GM08714 (cell line): Measurements from ENCODE around the gene TCF21.

ENCODE experiments used
- H3K4me3 ChIP-seq: fragments of 200-500 bp; sonication (Bioruptor generic); 2 replicates; pipeline ENCODE4 v1.5.1; 2014; ENCODE audit warnings: mild to moderate bottlenecking, low read length, inconsistent platforms
- ZNF274 ChIP-seq: IDR thresholded peaks from 2 replicates; pipeline ENCODE4 v1.6.1; 2012; ENCODE audit warnings: mild to moderate bottlenecking, low read depth, low read length

Gene TCF21

GRCh38 chr6:133937909-133938308 lies 49.0 kb downstream of the TCF21 start:
- no peak for TF ChIP-seq ZNF274
- no peak overlapping the region for H3K4me3 ChIP-seq

GRCh38 chr6:133938533-133938932 lies 49.6 kb downstream of the TCF21 start:
- no peak for TF ChIP-seq ZNF274
- no peak overlapping the region for H3K4me3 ChIP-seq

- H3K4me3 ChIP-seq, result no peak overlapping the region
- no peak for TF ChIP-seq ZNF274
Observed at GRCh38 chr6:133939778-133940667, 51.1 kb downstream of the TCF21 start.
